Neural cell (in vitro differentiated cells): Measurements from ENCODE around the gene GLS. TPM values are rescaled to one million over a fixed set of nuclear protein-coding genes. Genes with fewer than 3 reads are reported as not detected.
A peak's percentile ranks its signal among the peaks of the same experiment; 100 is the strongest.
"Not testable (repeated sequence)": the region's sequence is repeated elsewhere in the genome, so short reads cannot be mapped to it uniquely, and the experiment has no call there.

Source experiments
- H2AFZ ChIP-seq: fragments of 200-600, 300-800 bp; sonication (generic), shearing (Covaris generic); 2 replicates; pipeline ENCODE4 v1.6.0; 2014; ENCODE audit warnings: low read depth, mild to moderate bottlenecking, antibody characterized with exemption, low read length, moderate library complexity
- H3F3A ChIP-seq: fragments of 200-600 bp; shearing (Covaris generic); 2 replicates; pipeline ENCODE4 v1.6.1; 2016; ENCODE audit warnings: mild to moderate bottlenecking, moderate library complexity, mixed read lengths, antibody characterized with exemption, low read length; ENCODE audit not compliant: insufficient read depth, poor library complexity, severe bottlenecking
- H3K27ac ChIP-seq: fragments of 200-600, 300-800 bp; sonication (generic), shearing (Covaris generic); 2 replicates; pipeline ENCODE4 v1.5.1; 2014; ENCODE audit warnings: mild to moderate bottlenecking, low read length, moderate library complexity
- H3K27me3 ChIP-seq: fragments of 300-800, 200-600 bp; sonication (generic), shearing (Covaris generic); 2 replicates; pipeline ENCODE4 v1.6.0; 2014; ENCODE audit warnings: mild to moderate bottlenecking, low read depth, low read length, moderate library complexity; ENCODE audit not compliant: insufficient read depth
- H3K36me3 ChIP-seq: fragments of 300-800, 200-600 bp; sonication (generic), shearing (Covaris generic); 2 replicates; pipeline ENCODE4 v1.5.1; 2014; ENCODE audit warnings: mild to moderate bottlenecking, antibody characterized with exemption, low read length, moderate library complexity; ENCODE audit not compliant: insufficient read depth
- H3K4me2 ChIP-seq: fragments of 300-800, 200-600 bp; sonication (generic), shearing (Covaris generic); 2 replicates; pipeline ENCODE4 v1.6.0; 2014; ENCODE audit warnings: mild to moderate bottlenecking, low read length
- H3K4me3 ChIP-seq: fragments of 300-800, 200-600 bp; sonication (generic), shearing (Covaris generic); 2 replicates; pipeline ENCODE4 v1.5.1; 2014; ENCODE audit warnings: mild to moderate bottlenecking, low read length, moderate library complexity
- H3K79me2 ChIP-seq: fragments of 200-600 bp; shearing (Covaris generic); replicated peaks from 2 replicates; pipeline ENCODE4 v1.6.0; 2014; ENCODE audit warnings: mild to moderate bottlenecking, low read length, moderate library complexity; ENCODE audit not compliant: insufficient read depth
- H3K9ac ChIP-seq: fragments of 300-800, 200-600 bp; sonication (generic), shearing (Covaris generic); 2 replicates; pipeline ENCODE4 v1.6.1; 2016; ENCODE audit warnings: mild to moderate bottlenecking, low read length, mixed read lengths
- H3K9me2 ChIP-seq: fragments of 200-600 bp; shearing (Covaris generic); 2 replicates; pipeline ENCODE4 v1.6.1; 2016; ENCODE audit warnings: mild to moderate bottlenecking, low read length, mixed read lengths; ENCODE audit not compliant: insufficient read depth
- H3K9me3 ChIP-seq: fragments of 200-600, 300-800 bp; sonication (generic), shearing (Covaris generic); 2 replicates; pipeline ENCODE4 v1.6.1; 2016; ENCODE audit warnings: mild to moderate bottlenecking, mixed run types, low read length, moderate library complexity, mixed read lengths
- H4K20me1 ChIP-seq: fragments of 200-600 bp; shearing (Covaris generic); 2 replicates; pipeline ENCODE4 v1.6.1; 2016; ENCODE audit warnings: mild to moderate bottlenecking, mixed run types; ENCODE audit not compliant: insufficient read depth
- EP300 ChIP-seq: fragments of 450-650 bp; conservative IDR thresholded peaks from 2 replicates; pipeline ENCODE4 v1.6.1; 2014; ENCODE audit warnings: antibody characterized with exemption, mild to moderate bottlenecking, moderate library complexity; ENCODE audit not compliant: poor library complexity, severe bottlenecking
- EZH2 ChIP-seq: fragments of 200-600, 300-800 bp; shearing (Covaris generic), sonication (generic); IDR thresholded peaks from 2 replicates; pipeline ENCODE4 v1.6.1; 2014; ENCODE audit warnings: antibody characterized with exemption, low read length, borderline replicate concordance, mild to moderate bottlenecking; ENCODE audit not compliant: insufficient read depth, poor library complexity, severe bottlenecking
- MXI1 ChIP-seq: fragments of 450-650 bp; conservative IDR thresholded peaks from 2 replicates; pipeline ENCODE4 v1.6.1; 2014; ENCODE audit warnings: antibody characterized with exemption, mild to moderate bottlenecking; ENCODE audit not compliant: poor library complexity, severe bottlenecking
- POLR2AphosphoS5 ChIP-seq: IDR thresholded peaks from 2 replicates; pipeline ENCODE4 v1.6.1; 2012
- RAD21 ChIP-seq: fragments of 450-650 bp; conservative IDR thresholded peaks from 2 replicates; pipeline ENCODE4 v1.6.1; 2014; ENCODE audit warnings: antibody characterized with exemption, mild to moderate bottlenecking, moderate library complexity
- SMC3 ChIP-seq: fragments of 450-650 bp; conservative IDR thresholded peaks from 2 replicates; pipeline ENCODE4 v1.6.1; 2014; ENCODE audit warnings: antibody characterized with exemption, mild to moderate bottlenecking, moderate library complexity; ENCODE audit not compliant: poor library complexity
- TAF1 ChIP-seq: IDR thresholded peaks from 2 replicates; pipeline ENCODE4 v1.6.1; 2012; ENCODE audit warnings: low read depth
- polyA plus RNA-seq: library from polyadenylated mRNA; depleted of rRNA; stranded (reverse); fragments of >200 nt; gene quantifications from 2 replicates; pipeline ENCODE4 v1.2.3, GENCODE V29; 2014
- TF ChIP-seq, protein P1 (sequence below): fragments of 450-650 bp; IDR thresholded peaks from 2 replicates; pipeline ENCODE4 v1.5.1; 2014; ENCODE audit warnings: antibody characterized with exemption, mild to moderate bottlenecking, moderate library complexity; ENCODE audit not compliant: poor library complexity, severe bottlenecking
- TF ChIP-seq, protein P2 (sequence below): IDR thresholded peaks from 2 replicates; pipeline ENCODE4 v1.6.1; 2012; ENCODE audit warnings: borderline replicate concordance

GLS gene
- polyA plus RNA-seq, 1 donor from 2014 or later, result 90.2 TPM

DNA sequence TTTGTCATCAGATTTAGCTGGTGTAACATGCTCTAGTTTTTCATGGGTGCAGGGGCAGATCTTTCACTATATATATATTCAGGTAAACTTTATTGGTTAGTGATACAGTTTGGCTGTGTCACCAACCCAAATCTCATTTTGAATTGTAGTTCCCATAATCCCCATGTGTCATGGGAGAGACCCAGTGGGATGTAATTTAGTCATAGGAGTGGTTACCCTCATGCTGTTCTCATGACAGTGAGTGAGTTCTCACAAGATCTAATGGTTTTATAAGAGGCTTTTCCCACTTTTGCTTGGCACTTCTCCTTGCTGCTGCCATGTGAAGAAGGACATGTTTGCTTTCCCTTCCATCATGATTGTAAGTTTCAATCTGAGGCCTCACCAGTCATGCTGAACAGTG is 18.5 kb upstream of the GLS start:
- TF ChIP-seq EP300, result peak; percentile 32
- H3K36me3 ChIP-seq, H3K79me2 ChIP-seq, H3K4me2 ChIP-seq, H3K27ac ChIP-seq, H3K27me3 ChIP-seq, H3F3A ChIP-seq, H3K4me3 ChIP-seq, H3K9me2 ChIP-seq, H3K9ac ChIP-seq, H4K20me1 ChIP-seq, H3K9me3 ChIP-seq, H2AFZ ChIP-seq: not testable (repeated sequence)

DNA sequence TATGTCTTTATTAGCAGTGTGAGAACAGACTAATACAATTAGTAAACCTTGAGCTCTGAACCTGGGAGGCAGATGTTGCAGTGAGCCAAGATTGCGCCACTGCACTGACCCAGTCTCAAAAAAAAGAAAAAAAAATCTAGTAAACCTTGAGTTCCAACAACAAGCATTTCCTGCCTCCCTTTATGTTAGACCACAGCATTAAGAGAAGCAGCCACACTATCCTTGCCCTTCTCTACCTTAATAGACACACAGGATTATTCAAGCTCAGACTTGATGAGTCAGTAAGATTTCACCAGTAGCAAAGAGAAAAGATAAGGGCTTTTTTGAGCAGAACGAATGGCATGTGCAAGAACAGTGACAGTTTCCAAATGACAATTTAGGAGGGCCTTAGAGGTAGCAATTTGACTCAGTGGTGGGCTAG is 18.0 kb upstream of the GLS start:
- Histone ChIP-seq H3K79me2 (no peaks in the 10 kb centered on the region), H3K27ac (no peak overlapping the region), H3K9me2 (no peaks in the 10 kb centered on the region), H3K36me3 (no peaks in the 10 kb centered on the region), H3K9me3 (no peaks in the 10 kb centered on the region), H2AFZ (no peak overlapping the region), H3K9ac (no peak overlapping the region), H3F3A (no peaks in the 10 kb centered on the region), H3K27me3 (no peaks in the 10 kb centered on the region), H4K20me1 (no peaks in the 10 kb centered on the region), H3K4me3 (no peak overlapping the region), H3K4me2 (no peak overlapping the region)
- TF ChIP-seq, protein P1, sequence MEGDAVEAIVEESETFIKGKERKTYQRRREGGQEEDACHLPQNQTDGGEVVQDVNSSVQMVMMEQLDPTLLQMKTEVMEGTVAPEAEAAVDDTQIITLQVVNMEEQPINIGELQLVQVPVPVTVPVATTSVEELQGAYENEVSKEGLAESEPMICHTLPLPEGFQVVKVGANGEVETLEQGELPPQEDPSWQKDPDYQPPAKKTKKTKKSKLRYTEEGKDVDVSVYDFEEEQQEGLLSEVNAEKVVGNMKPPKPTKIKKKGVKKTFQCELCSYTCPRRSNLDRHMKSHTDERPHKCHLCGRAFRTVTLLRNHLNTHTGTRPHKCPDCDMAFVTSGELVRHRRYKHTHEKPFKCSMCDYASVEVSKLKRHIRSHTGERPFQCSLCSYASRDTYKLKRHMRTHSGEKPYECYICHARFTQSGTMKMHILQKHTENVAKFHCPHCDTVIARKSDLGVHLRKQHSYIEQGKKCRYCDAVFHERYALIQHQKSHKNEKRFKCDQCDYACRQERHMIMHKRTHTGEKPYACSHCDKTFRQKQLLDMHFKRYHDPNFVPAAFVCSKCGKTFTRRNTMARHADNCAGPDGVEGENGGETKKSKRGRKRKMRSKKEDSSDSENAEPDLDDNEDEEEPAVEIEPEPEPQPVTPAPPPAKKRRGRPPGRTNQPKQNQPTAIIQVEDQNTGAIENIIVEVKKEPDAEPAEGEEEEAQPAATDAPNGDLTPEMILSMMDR, result no peak
- TF ChIP-seq SMC3 (no peak), POLR2AphosphoS5 (no peak)

DNA sequence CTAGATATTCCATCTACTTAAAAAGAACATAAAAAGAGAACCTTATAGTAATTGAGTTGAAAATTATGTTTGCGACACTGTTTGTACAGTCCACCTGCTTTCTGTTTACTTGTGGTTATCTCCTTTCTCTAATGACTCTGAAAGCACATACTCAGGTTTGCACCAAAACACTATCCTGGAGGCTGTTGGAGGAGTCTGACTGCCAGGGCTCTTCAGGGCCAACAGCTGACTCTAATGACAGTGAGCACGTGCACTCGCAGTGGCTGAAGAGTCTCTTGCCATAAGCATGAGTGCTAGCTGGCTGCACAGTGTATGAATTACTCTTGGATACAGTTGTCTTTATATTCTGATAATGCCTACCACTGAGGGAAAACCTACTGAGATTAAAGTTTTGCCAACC is 16.7 kb upstream of the GLS start:
- Histone ChIP-seq H3K79me2 (no peaks in the 10 kb centered on the region), H3K9me3 (no peaks in the 10 kb centered on the region), H3K27ac (no peak overlapping the region), H3K4me2 (no peak overlapping the region), H3K9ac (no peak overlapping the region), H2AFZ (no peak overlapping the region), H3K4me3 (no peak overlapping the region), H3K36me3 (no peaks in the 10 kb centered on the region), H3K9me2 (no peaks in the 10 kb centered on the region), H4K20me1 (no peaks in the 10 kb centered on the region), H3K27me3 (no peaks in the 10 kb centered on the region), H3F3A (no peaks in the 10 kb centered on the region)
- TF ChIP-seq, protein P2, sequence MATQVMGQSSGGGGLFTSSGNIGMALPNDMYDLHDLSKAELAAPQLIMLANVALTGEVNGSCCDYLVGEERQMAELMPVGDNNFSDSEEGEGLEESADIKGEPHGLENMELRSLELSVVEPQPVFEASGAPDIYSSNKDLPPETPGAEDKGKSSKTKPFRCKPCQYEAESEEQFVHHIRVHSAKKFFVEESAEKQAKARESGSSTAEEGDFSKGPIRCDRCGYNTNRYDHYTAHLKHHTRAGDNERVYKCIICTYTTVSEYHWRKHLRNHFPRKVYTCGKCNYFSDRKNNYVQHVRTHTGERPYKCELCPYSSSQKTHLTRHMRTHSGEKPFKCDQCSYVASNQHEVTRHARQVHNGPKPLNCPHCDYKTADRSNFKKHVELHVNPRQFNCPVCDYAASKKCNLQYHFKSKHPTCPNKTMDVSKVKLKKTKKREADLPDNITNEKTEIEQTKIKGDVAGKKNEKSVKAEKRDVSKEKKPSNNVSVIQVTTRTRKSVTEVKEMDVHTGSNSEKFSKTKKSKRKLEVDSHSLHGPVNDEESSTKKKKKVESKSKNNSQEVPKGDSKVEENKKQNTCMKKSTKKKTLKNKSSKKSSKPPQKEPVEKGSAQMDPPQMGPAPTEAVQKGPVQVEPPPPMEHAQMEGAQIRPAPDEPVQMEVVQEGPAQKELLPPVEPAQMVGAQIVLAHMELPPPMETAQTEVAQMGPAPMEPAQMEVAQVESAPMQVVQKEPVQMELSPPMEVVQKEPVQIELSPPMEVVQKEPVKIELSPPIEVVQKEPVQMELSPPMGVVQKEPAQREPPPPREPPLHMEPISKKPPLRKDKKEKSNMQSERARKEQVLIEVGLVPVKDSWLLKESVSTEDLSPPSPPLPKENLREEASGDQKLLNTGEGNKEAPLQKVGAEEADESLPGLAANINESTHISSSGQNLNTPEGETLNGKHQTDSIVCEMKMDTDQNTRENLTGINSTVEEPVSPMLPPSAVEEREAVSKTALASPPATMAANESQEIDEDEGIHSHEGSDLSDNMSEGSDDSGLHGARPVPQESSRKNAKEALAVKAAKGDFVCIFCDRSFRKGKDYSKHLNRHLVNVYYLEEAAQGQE, result no peak
- TF ChIP-seq, protein P1, result no peak
- TF ChIP-seq RAD21 (no peak), SMC3 (no peak), EZH2 (no peak), EP300 (no peak), POLR2AphosphoS5 (no peak), TAF1 (no peak), MXI1 (no peak)
